GM12872 (cell line): Measurements from ENCODE around the gene PRKCZ.
A peak's percentile ranks its signal among the peaks of the same experiment; 100 is the strongest.

Experiments used
- CTCF ChIP-seq: IDR thresholded peaks from 3 replicates; pipeline ENCODE4 v1.5.1; 2011; ENCODE audit warnings: low read depth, mild to moderate bottlenecking, low read length, moderate library complexity; ENCODE audit not compliant: insufficient read depth

PRKCZ gene

GRCh38 chr1:2192031-2192995 lies 142.1 kb downstream of the PRKCZ start:
- TF ChIP-seq CTCF: no peak

- no peak for TF ChIP-seq CTCF
These were observed 143.5 kb downstream of the PRKCZ start for GRCh38 chr1:2193514-2194281.

- no peak for TF ChIP-seq CTCF
These were observed 144.2 kb downstream of the PRKCZ start, which contains the start of gene FAAP20 for GRCh38 chr1:2194319-2194897. Gene FAAP20 (minus strand): TSS chr1:2194772. CDS start chr1:2194749, 23 bp downstream.

- TF ChIP-seq CTCF: peak; percentile 95
These were observed 144.9 kb downstream of the PRKCZ start for GRCh38 chr1:2194898-2195673.

- TF ChIP-seq CTCF: no peak
These were observed 145.6 kb downstream of the PRKCZ start for GRCh38 chr1:2195785-2196184.

GRCh38 chr1:2196901-2197638 lies 146.9 kb downstream of the PRKCZ start:
- TF ChIP-seq CTCF: no peak
